ENCODE results near the gene KRTAP4-8.
"Not testable (repeated sequence)": the region's sequence is repeated elsewhere in the genome, so short reads cannot be mapped to it uniquely, and the experiment has no call there.

KRTAP4-8 gene

DNA sequence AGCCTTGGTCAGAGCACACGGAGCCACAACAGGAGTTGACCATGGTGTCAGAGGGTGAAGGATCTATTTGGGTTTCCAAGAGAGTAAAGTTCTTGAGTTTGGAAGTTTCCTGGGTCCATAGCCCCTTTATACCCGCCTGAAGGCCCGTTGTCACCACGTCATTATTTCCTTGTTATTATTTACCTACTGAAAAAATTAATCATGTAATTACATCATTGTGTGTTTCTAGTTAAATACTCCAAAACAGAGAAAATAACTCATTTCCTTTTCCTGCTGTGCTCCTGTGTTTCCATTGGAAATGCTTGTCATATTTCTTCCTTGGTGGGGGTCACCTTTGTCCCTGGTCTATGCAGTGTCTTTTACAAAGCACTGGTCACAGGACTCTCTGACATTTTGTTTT, at the start of gene KRTAP4-8:
Gene KRTAP4-8 (minus strand): TSS at position 101 of the 400 bp plus-strand sequence. CDS start 58 bp downstream, at position 43.
- no peak for DNase-seq (ENCODE audit: low spot score)

DNA sequence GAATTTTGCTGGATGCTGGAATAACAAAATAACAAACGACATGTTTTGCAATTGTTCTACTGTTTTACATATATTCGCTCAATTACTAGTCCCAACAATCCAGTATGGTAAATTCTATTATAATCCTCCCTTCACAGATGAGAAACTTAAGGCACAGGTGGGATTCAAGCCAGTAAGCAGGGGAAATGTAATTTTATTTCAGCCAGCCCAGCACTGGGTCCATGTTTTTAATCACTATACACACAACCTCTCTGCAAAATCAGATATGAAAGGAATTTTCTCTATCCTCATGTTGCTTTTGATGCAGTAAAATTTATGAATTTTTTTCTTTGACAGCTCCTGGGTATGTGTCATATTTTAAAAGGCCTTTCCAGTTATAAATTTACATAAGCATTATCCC, 47.3 kb upstream of the KRTAP4-8 start:
- no peak for DNase-seq (ENCODE audit: low spot score)

DNA sequence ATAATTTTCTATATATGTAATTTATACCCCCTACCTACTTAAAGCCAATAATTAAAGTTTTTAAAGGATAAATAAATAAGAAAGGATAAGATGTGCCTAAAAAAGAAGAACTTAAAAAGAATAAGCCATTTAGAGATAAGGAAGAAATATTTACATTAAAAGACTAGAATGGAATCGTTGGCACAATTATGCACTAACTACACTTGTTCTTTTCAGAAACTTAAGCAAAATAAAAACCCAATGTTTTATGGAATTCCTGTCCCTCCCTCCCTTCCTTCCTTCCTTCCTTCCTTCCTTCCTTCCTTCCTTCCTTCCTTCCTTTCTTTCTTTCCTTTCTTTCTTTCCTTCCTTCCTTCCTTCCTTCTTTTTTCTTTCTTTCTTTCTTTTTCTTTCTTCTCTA, 46.9 kb upstream of the KRTAP4-8 start:
- DNase-seq (ENCODE audit: low spot score) = no peak

DNA sequence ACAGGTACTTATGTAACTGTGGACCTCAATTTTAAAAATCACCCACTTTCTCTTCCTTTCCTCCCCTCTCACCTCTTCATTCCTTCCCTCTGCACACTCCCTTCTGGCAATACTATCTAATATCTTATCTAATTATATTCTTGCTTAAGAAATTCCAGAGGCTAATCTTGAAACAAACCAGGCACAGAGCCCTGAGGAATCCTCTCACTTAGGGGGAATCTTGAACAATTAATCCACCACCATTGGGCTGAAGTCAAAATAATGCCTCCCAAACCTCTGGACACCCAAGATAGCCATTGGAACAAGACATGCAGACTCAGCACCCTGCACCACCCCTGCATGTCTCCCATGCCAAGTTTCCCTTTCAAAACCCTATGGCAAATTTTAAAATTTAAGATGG, 43.4 kb upstream of the KRTAP4-8 start:
- DNase-seq (ENCODE audit: low spot score) = no peak

DNA sequence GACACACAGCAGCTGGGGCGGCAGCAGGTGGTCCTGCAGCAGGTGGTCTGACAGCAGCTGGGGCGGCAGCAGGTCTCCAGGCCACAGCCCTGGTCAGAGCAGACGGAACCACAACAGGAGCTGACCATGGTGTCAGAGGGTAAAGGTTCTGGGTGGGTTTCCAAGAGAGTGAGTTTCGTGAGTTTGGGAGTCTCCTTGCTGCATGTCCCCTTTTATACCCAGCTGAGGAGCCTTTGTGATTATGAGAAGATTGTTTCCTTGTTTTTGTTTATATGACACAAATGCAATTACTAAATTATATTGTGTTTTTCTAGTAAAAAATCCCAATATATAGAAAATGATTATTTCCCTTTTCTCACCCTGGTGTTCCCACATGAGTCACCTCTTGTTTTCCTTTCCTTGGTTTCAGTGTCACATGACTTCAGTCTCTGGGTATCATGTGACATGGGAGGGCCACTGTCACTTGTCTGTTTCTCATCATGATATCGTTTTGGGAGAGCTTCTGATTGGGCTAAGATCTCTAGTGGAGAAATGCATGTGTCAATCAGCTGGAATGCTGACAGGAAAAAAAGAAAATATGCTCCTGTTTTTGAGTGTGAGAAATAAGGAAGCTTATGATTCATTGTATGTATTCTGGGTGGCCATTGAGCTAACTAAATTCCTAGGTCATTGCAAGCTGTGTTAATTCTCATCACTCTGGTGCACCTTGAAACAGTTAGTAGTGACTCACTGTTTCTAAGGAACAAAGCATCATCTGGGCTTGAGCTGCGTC, 42.6 kb upstream of the KRTAP4-8 start, which contains the start of gene KRTAP4-6:
Gene KRTAP4-6 (minus strand): TSS at position 185 of the 772 bp plus-strand sequence. CDS start 57 bp downstream, at position 128.
- peak; percentile 100 for DNase-seq (ENCODE audit: low spot score)

DNA sequence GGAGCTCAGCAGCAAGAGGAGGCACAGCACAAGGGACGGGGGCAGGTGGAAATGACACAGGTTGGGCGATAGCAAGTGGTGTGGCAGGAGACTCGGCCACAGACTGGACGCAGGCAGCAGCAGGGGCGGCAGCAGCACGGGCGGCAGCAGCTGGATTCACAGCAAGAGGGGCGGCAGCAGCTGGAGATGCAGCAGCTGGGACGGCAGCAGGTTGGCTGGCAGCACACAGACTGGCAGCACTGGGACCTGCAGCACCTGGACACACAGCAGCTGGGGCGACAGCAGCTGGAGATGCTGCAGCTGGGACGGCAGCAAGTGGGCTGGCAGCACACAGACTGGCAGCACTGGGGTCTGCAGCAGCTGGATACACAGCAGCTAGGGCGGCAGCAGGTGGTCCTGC, 41.9 kb upstream of the KRTAP4-8 start:
- DNase-seq (ENCODE audit: low spot score) = not testable (repeated sequence)

DNA sequence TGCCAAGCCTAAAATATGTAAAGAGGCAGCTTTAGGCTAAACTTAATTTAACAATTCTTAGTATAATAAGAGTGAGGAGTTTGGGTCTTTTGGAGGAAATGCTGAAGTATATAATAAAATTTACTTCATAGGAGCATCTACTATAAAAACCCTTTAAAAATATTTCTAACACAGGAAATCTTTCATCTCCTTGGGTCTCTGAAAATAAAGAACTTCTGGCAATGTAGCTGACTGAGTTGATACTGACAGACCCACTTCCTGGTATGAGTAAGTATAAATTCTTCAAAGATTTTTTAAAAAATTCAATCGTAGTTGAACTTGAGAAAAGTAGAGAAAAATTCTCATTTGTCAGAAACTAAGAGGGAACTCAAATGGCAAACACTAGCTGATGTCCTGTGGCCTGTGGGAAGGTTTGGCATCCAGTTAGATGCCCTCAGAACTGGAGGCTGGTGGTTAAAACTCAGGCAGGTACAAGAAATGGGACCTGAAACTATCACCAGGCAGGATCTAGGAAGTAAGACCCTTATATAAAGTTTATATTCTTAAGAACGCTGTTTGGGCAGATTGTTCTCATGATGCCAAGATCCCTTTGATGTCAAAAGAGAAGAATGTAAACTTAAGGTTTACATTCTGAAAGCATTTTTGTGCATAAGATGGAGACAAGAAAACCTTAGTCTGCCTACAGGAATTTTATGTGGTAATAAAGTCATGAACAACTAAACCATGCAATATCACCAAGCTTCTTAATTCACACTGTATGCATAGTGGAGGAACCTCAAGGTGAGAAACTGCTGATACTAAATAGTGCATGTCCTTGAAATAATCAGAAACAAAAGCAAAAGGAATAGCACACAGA, 36.2 kb upstream of the KRTAP4-8 start:
- peak; percentile 52 for DNase-seq (ENCODE audit: low spot score)

DNA sequence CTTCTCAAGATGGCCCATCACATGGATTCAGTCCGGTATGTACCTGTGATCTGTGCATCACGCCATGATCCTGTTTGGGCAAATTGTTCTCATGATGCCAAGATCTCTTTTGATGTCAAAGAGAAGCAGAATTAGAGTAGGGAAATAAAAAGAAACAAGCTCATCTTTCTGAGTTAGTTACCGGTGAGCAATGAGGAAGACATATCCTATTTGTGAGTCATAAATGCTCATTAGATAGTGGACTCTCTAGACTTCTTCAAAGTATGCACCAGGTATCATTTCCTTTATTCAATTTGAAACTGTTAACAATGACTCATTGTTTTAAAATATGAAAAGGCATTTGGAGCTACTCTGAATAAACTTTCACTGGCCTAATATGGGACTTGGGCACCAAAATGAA, 34.0 kb upstream of the KRTAP4-8 start:
- DNase-seq (ENCODE audit: low spot score) = peak; percentile 93

DNA sequence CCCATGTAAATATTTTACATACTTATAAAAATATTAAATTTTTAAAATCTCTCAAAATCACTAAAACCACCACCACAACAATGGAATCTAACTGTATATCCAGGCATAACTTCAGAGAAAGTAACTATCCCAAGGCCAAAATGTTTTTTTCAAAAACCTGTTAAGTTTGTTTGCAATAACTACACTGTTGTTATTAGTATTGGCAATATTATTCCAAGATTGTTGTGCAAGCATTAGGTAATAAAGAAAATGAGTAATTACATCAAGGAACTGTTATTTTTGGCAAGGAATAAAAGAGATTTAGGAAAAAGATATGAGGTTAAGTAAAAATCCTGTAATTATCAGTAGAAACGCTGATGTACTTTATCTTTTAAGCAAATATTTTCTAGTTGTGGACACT, 29.4 kb upstream of the KRTAP4-8 start:
- DNase-seq (ENCODE audit: low spot score) = no peak

DNA sequence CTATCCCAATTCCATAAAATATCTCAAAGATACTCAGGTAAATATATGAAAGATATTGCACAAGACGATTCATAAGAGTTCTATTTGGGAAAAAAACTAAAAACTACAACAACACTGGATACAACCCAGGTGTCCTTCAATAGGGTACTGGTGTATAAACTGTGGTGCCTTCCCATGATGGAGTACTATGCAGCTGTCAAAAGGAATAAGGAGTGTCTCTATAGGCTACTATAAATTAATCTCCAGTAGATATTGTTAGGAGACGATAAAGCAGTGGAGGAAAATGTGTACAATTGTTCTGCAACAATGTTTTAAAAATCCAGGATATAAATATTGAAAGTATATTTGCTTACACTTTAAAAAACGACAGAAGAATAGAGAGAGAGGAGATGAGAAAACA, 28.5 kb upstream of the KRTAP4-8 start:
- no peak for DNase-seq (ENCODE audit: low spot score)

DNA sequence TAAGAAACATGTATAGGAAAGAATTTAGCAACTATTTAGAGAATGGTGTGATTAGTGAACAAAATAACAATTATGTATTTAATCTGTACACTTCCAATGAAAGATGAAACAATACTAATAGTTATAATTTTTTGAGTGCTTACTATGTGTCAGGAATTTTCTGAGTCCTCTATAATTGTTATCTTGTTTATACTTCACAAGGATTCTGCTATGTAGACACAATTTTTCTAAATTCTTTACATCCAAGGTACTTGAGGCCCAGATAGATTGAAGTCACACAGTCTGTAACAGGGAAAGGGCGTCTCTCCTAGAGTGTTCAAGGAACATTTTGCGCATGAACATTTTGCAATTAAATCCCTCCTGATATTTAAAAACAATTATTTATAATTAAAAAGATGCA, 27.1 kb upstream of the KRTAP4-8 start:
- DNase-seq (ENCODE audit: low spot score) = no peak

DNA sequence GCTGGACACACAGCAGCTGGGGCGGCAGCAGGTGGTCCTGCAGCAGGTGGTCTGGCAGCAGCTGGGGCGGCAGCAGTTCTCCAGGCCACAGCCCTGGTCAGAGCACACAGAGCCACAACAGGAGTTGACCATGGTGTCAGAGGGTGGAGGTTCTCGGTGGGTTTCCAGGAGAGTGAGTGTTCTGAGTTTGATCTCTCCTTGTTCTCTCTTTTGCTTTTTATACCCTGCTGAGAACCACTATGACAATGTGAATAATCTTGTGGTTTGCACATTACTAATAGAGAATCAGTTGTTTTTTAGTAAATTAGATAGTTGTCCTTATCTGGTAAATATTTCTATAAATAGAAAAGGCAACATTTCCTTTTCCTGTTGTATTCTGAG, 26.0 kb upstream of the KRTAP4-8 start, which contains the start of gene KRTAP4-12:
Gene KRTAP4-12 (minus strand): TSS at position 192 of the 381 bp plus-strand sequence. CDS start 60 bp downstream, at position 132.
- not testable (repeated sequence) for DNase-seq (ENCODE audit: low spot score)

DNA sequence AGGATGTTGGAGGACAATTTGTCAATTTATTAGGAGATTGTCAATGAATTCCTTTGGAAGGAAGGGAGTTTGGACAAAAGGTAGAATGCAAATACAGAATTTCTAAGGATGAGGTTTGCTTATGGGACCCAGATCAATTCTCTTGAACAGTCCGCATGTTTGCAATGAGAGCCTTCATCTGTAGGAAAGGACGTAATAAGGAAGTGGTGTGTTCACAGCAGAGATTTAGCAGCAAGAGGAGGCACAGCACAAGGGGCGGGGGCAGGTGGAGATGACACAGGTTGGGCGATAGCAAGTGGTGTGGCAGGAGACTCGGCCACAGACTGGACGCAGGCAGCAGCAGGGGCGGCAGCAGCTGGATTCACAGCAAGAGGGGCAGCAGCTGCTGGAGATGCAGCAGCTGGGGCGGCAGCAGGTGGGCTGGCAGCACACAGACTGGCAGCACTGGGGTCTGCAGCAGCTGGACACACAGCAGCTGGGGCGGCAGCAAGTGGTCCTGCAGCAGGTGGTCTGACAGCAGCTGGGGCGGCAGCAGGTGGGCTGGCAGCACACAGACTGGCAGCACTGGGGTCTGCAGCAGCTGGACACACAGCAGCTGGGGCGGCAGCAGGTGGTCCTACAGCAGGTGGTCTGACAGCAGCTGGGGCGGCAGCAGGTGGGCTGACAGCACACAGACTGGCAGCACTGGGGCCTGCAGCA, 25.5 kb upstream of the KRTAP4-8 start:
- not testable (repeated sequence) for DNase-seq (ENCODE audit: low spot score)

DNA sequence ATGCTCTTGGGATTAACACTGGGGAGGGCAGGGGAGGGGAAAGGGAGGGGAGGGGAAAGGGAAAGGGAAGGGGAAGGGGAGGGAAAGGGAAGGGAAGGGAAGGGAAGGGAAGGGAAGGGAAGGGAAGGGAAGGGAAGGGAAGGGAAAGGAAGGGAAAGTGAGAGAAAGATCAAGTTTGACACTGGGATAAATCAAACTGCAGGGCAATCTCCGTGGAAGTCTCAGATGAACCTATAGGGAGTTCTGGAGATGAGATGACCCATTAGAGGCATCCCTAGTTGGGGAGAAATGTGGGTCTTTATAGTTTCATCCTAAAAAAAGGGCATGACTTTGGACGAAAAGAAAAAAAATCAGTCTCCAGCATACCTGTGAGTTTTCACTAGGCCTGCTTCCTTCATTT, 23.8 kb upstream of the KRTAP4-8 start:
- no peak for DNase-seq (ENCODE audit: low spot score)

DNA sequence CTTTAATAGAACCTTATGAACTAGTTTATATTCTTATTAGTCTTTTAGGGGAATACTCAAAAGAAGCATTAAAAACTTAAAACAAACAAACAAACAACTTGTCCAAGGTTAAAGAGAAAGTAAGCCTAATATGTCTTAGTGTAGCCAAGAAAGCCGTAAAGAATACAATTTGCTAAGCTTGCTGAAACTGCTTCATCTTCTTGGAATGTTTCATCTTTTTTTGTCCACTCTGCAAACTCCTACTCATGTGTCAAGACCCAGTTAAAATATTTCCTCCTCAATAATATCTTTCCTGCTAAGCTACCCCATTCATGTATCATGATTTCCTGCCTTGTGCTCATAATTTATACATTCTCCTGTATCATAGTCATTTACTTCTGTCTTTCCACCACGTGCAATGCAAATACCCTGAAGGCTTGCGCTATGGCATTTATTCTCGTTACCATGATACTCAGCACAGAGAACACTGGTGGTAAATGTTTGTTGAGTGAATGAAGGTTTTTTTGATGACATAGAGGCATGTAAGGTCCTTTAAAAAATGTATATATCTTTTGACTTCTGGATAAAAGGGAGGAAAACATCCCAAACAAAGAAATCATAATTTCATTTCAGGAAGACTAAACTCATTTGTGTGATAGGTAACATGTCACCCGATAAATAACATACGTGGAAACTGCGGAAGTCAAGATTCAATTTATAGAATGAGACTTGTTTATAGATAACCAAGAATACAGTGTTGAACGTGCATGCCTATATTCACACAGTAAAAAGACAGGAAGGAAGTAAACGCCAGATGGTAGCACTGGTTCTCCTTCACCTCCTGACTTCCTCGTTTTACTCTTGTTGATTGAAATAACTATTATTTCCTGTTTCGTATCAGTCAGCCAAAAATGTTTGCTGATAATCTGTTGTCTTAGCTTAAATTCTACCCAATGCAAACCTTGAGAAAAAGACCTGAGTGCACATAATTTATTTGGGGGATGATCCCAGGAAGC, 22.1 kb upstream of the KRTAP4-8 start:
- not testable (repeated sequence) for DNase-seq (ENCODE audit: low spot score)

DNA sequence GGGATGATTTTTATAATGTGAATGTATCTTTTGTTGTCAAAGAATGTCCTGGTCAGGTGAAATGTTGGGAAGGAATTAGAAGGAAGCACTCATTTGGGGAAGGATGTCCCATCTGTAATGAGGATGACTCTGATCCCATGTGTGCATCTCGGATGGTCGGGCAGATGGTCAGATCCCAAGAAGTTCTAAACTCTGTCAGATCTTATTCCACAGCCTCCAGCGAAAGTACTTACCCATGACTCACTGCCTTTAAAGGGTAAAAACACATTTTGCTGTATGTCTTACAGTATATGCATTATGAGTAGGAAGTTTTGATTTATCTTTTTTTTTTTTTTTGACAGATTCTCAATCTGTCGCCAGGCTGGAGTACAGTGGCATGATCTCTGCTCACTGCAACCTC, 20.8 kb upstream of the KRTAP4-8 start:
- DNase-seq (ENCODE audit: low spot score) = no peak

DNA sequence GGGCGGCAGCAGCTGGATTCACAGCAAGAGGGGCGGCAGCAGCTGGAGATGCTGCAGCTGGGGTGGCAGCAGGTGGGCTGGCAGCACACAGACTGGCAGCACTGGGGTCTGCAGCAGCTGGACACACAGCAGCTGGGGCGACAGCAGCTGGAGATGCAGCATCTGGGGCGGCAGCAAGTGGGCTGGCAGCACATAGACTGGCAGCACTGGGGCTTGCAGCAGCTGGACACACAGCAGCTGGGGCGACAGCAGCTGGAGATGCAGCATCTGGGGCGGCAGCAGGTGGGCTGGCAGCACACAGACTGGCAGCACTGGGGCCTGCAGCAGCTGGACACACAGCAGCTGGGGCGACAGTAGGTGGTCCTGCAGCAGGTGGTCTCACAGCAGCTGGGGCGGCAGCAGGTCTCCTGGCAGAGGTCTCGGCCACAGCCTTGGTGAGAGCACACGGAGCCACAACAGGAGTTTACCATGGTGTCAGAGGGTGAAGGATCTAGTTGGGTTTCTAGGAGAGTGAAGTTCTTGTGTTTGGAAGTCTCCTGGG, 20.0 kb upstream of the KRTAP4-8 start, which contains the start of gene KRTAP4-11:
Gene KRTAP4-11 (minus strand): TSS at position 528 of the 541 bp plus-strand sequence. CDS start 58 bp downstream, at position 470.
- not testable (repeated sequence) for DNase-seq (ENCODE audit: low spot score)

DNA sequence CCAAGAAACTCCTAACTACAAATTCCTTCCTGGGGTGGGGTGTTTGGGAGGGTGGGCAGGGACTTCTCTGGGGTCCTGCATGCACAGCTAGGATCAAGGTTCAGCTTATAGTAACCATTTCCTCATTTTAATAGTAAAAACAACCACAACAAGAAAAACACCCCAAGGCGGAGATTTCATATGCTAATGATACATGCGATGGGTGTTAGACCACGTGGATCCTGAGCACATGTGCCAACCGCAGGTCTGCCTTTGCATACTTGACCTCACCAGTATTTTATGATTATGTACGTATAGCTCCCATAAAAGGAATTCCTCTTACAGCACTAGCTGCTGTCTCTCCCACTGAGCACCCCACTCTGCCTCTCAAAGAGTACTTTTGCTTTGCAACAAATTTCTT, 18.4 kb upstream of the KRTAP4-8 start:
- DNase-seq (ENCODE audit: low spot score) = no peak

DNA sequence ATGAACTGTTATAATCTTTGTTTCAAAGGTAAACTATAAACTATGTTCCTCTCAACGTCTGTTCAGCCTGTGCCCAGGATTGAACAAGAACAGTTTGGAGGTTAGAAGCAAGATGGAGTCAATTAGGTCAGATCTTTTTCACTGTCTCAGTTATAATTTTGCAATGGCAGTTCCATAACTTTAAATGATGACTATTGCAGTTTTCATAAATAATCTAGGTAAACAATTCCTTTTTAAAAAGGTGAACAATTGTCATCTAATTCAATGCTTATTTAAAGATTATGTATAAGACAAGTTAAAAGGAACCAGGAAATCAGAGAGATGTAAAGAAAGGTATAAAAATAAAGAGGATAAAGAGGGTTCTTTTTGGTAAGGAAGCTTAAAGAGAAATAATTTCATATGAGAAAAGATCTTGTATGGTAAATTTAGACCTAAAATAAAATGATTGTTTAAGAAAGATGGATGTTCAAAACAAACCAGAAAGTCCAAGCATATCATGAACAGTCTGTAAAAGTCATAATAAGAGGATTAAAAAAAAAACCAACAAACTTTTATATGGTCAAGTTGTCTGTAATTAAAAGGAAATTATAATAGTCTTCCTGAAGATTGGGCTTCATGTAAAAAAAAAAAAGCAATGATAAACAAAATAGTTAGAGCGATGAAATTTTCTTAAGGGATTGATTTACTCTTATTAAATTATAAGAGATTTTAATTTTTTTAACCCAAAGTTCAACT, 13.4 kb upstream of the KRTAP4-8 start:
- no peak for DNase-seq (ENCODE audit: low spot score)

All from kidney tubule cell (primary cell).